HEK293T (cell line): ENCODE results near the gene SH3BP4.

ENCODE experiments used
- BHLHE40 ChIP-seq: fragments of 450-650 bp; IDR thresholded peaks from 2 replicates; pipeline ENCODE4 v1.6.1; 2016; ENCODE audit warnings: mild to moderate bottlenecking, moderate library complexity, borderline replicate concordance
- CTBP1 ChIP-seq: fragments of 450-650 bp; IDR thresholded peaks from 2 replicates; pipeline ENCODE4 v1.6.1; 2016; ENCODE audit warnings: borderline replicate concordance
- ELF4 ChIP-seq: fragments of 450-650 bp; IDR thresholded peaks from 2 replicates; pipeline ENCODE4 v1.6.1; 2017; ENCODE audit warnings: antibody characterized with exemption
- NFRKB ChIP-seq: fragments of 450-650 bp; IDR thresholded peaks from 2 replicates; pipeline ENCODE4 v1.6.1; 2016; ENCODE audit warnings: mild to moderate bottlenecking, moderate library complexity
- SP1 ChIP-seq: fragments of 450-650 bp; IDR thresholded peaks from 2 replicates; pipeline ENCODE4 v1.6.1; 2017
- ZNF384 ChIP-seq: fragments of 450-650 bp; IDR thresholded peaks from 2 replicates; pipeline ENCODE4 v1.6.1; 2016

DNA sequence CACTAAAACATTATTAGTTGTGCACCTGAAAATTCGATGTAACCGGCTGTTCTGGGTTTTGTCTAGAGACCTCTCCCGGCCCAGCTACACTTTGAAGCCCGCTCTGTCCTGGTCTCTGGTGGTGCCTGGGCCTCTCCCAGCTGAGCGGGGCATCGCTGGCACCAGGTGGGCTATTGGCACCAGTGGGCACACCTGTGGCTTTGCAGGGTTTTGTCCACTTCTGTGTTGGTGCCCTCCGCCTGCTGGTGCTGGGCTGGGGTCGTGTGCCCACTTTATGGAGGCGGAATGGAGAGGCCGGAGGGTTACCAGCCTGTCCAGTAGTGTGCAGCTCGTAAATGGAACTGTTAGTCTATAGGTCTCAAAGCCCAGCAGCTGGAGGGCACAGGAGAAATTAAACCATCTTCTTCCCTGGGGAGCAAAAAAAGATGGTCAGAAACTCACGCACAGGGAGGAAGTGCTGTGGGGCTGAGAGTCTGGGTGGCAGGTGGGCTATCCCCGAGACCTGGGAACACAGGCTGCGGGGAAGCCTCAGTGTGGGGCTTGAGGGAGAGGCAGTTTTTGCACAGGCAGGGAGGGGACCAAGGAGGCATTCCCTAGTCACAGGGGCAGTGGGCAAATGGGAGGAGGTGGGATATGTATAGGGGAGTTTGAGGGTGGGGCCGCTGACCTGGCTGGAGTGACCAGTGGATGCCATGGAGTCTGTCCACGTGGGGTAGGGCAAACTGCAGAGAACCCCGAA, 30.4 kb downstream of the SH3BP4 start:
- TF ChIP-seq ELF4 (no peak), BHLHE40 (no peak), ZNF384 (no peak), CTBP1 (no peak), NFRKB (no peak), SP1 (no peak)
